Right lobe of liver (tissue), 6 donors: ENCODE data around the gene SHROOM2. TPM values are rescaled to one million over a fixed set of nuclear protein-coding genes. Genes with fewer than 3 reads are reported as not detected.

ENCODE experiments used
- ATAC-seq, 4 donors: fragments of 200-7000 bp; cut with Tn5 transposase; one replicate each; pipeline ENCODE4 v1.9.1; 2020; ENCODE audit warnings: mild to moderate bottlenecking in 4 of 4, moderate library complexity in 4 of 4
- DNase-seq, 3 donors: peaks; one replicate each; pipeline ENCODE4 v3.0.0-alpha.2; 2020
- H3K27ac ChIP-seq, 3 donors: fragments of 200-600 bp; one replicate each; pipeline ENCODE4 v1.8.0; 2022
- H3K27me3 ChIP-seq, 2 donors: fragments of 200-600 bp; one replicate each; pipeline ENCODE4 v1.8.0; 2022
- H3K36me3 ChIP-seq, 4 donors: fragments of 200-600 bp; sonication (generic) in 1 of 4; one replicate each; pipeline versions ENCODE4 v1.5.1 to v1.8.0; 2017 to 2022; ENCODE audit warnings: control low read depth in 1 of 4
- H3K4me1 ChIP-seq, 4 donors: fragments of 200-600 bp; sonication (generic) in 1 of 4; one replicate each; pipeline versions ENCODE4 v1.5.1 to v1.8.0; 2017 to 2022; ENCODE audit warnings: control low read depth in 1 of 4
- H3K4me3 ChIP-seq, 3 donors: fragments of 200-600 bp; one replicate each; pipeline ENCODE4 v1.8.0; 2022
- H3K9me3 ChIP-seq, 4 donors: fragments of 200-600 bp; sonication (generic) in 1 of 4; one replicate each; pipeline versions ENCODE4 v1.5.1 to v1.8.0; 2017 to 2022; ENCODE audit warnings: control low read depth in 1 of 4
- POLR2A ChIP-seq: fragments of 450-650 bp; IDR thresholded peaks from one replicate; pipeline ENCODE4 v1.6.1; 2017; ENCODE audit warnings: antibody characterized with exemption, mild to moderate bottlenecking
- WGBS: methylation state at CpG from one replicate; pipeline ENCODE4 v1.1.6; 2018; ENCODE audit warnings: low coverage, low lambda C conversion rate; ENCODE audit not compliant: insufficient coverage; ENCODE audit errors: missing lambda C conversion rate; 5-methylcytosine and 5-hydroxymethylcytosine counted together
- intact Hi-C, 2 donors: fragments of 100-400 bp; cut with DNase I; formaldehyde crosslinking; loops; one replicate each; pipeline versions ENCODE4 v1.11.2 to v1.14.1; 2022
- total RNA-seq, 6 experiments: library from RNA; depleted of rRNA in 2 of 6; stranded (reverse); fragments of >200 nt in 2 of 6; fragmentation: NEBNext Ultra II Directional in 3 of 6; extraction: Animal tissue kit (Norgen Biotek cat#: 25700) in 3 of 6; gene quantifications; one replicate each; pipeline versions ENCODE4 v1.1.0 to v1.2.4, GENCODE V29; 2016 to 2023
- TF ChIP-seq, protein P1 (sequence below), 4 donors: fragments of 200-600 bp in 3 of 4; fragments of 450-650 bp in 1 of 4; IDR thresholded peaks; one replicate each; pipeline versions ENCODE4 v1.5.1 to v1.8.0; 2016 to 2022; ENCODE audit warnings: antibody characterized with exemption in 4 of 4, mild to moderate bottlenecking in 2 of 4
- donor health status: DM: no; HTN: yes; CAD: no.
- donor health status: DM: no; HTN: no; CAD: no.
- donor health status: DM: no; HTN: no; CAD: no.
- donor health status: DM: no; HTN: yes; CAD: no.
- donor health status: DM: no; HTN: yes; CAD: no.

The SHROOM2 gene
- total RNA-seq, 6 experiments from 2014 or later, result 3.6 to 7.5 (median 3.9) TPM

GRCh38 chrX:9842541-9842940 lies 56.3 kb downstream of the SHROOM2 start:
- TF ChIP-seq, protein P1, sequence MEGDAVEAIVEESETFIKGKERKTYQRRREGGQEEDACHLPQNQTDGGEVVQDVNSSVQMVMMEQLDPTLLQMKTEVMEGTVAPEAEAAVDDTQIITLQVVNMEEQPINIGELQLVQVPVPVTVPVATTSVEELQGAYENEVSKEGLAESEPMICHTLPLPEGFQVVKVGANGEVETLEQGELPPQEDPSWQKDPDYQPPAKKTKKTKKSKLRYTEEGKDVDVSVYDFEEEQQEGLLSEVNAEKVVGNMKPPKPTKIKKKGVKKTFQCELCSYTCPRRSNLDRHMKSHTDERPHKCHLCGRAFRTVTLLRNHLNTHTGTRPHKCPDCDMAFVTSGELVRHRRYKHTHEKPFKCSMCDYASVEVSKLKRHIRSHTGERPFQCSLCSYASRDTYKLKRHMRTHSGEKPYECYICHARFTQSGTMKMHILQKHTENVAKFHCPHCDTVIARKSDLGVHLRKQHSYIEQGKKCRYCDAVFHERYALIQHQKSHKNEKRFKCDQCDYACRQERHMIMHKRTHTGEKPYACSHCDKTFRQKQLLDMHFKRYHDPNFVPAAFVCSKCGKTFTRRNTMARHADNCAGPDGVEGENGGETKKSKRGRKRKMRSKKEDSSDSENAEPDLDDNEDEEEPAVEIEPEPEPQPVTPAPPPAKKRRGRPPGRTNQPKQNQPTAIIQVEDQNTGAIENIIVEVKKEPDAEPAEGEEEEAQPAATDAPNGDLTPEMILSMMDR (IDR thresholded peaks at IDR 0.05), result no peak
- TF ChIP-seq POLR2A, result no peak
- H3K27ac ChIP-seq, result no peak overlapping the region
- no peak for ATAC-seq
- no peaks in the 10 kb centered on the region for H3K4me1 ChIP-seq
- intact Hi-C loops, result no loop called here
- 39% methylated on average over 3 of the region's 6 CpGs for WGBS
- DNase-seq, result no peak
- H3K36me3 ChIP-seq, result no peaks in the 10 kb centered on the region
- no peaks in the 10 kb centered on the region for H3K9me3 ChIP-seq
- H3K27me3 ChIP-seq, result no peaks in the 10 kb centered on the region
- no peak overlapping the region for H3K4me3 ChIP-seq

GRCh38 chrX:9844936-9845577 lies 58.8 kb downstream of the SHROOM2 start:
- no peak for DNase-seq
- no peaks in the 10 kb centered on the region for H3K9me3 ChIP-seq
- H3K36me3 ChIP-seq, result no peaks in the 10 kb centered on the region
- H3K27me3 ChIP-seq, result no peaks in the 10 kb centered on the region
- ATAC-seq, result peak in 1 of 4 donors; percentile 14
- H3K27ac ChIP-seq, result no peak overlapping the region
- intact Hi-C loops, result no loop called here
- no peak overlapping the region for H3K4me3 ChIP-seq
- TF ChIP-seq, protein P1 (IDR thresholded peaks at IDR 0.05), result no peak
- TF ChIP-seq POLR2A, result no peak
- H3K4me1 ChIP-seq, result no peaks in the 10 kb centered on the region
- WGBS, result 74% methylated on average over 5 of the region's 7 CpGs

DNA sequence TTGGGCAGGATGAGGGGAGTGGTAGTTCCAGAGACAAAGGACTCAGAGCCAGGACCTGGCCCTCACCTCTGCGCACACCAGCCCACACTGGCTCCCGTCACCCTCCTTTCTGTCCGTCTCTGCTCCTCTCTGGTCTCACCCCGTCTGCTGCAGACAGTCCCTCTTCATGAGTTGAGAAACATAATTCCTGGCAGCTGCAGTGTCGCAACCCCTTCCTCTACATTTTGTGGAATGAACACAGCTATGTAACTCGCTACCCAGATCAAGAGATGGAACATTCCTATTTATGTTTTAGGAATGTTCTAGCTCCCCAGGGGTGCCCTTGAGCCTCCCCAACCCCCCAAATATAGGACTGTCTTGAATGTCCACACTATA lies 59.3 kb downstream of the SHROOM2 start:
- TF ChIP-seq, protein P1 (IDR thresholded peaks at IDR 0.05), result no peak
- TF ChIP-seq POLR2A, result no peak
- no peak for DNase-seq
- Histone ChIP-seq H3K27ac (no peak overlapping the region), H3K36me3 (no peaks in the 10 kb centered on the region), H3K4me3 (no peak overlapping the region), H3K27me3 (no peaks in the 10 kb centered on the region), H3K9me3 (no peaks in the 10 kb centered on the region), H3K4me1 (no peaks in the 10 kb centered on the region)
- ATAC-seq, result peak in 1 of 4 donors; percentile 13
- intact Hi-C loops, result no loop called here
- WGBS, result 46% methylated on average over 5 of the region's 6 CpGs

DNA sequence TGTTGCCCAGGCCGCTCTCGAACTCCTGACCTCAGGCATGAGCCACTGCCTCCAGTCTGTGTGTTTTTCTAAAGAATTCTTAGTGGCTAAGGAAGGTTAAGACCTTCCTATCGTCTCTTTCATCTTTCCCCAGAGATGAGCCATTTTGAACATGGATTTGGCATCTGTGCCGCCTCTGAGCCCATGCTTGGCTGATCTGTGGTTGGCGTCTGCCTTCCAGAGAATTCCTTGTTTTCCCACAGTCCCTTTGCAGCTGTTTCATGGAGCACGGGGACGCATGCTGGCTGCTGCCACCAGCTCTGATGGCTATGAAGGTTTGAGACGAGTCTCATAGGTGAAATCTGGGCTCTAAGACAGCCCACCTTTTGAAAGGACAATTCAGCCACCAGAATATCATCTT lies 60.4 kb downstream of the SHROOM2 start:
- WGBS, result 62% methylated on average over 6 of the region's 8 CpGs
- TF ChIP-seq, protein P1 (IDR thresholded peaks at IDR 0.05), result no peak
- TF ChIP-seq POLR2A, result no peak
- no peak overlapping the region for H3K4me3 ChIP-seq
- H3K9me3 ChIP-seq, result no peaks in the 10 kb centered on the region
- no peaks in the 10 kb centered on the region for H3K4me1 ChIP-seq
- H3K27me3 ChIP-seq, result no peaks in the 10 kb centered on the region
- ATAC-seq (no peak), DNase-seq (no peak)
- no peaks in the 10 kb centered on the region for H3K36me3 ChIP-seq
- intact Hi-C loops, result no loop called here
- no peak overlapping the region for H3K27ac ChIP-seq

DNA sequence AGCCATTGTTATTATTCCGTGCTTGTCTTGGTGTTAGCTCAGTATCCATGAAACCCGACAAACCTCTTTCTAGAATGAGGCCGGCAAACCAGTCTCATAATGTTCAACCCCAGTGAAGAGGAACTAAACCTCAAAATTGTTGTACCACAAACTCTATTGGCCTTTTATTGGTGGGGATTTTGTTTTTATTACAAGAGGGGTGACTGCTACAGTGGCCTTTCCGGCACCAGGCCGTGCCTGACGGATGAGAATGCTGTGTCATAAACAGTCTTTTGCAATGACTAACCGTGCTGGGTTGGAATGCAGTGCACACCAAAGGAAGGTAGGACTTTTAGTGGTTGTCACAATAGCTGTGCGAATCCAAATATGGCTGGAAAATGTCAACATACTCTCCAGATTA lies 60.8 kb downstream of the SHROOM2 start:
- WGBS, result 64% methylated on average over 8 of the region's 8 CpGs
- TF ChIP-seq, protein P1 (IDR thresholded peaks at IDR 0.05), result no peak
- no peak for TF ChIP-seq POLR2A
- peak in 1 of 4 donors; percentile 18 for ATAC-seq
- no peaks in the 10 kb centered on the region for H3K36me3 ChIP-seq
- no peak overlapping the region for H3K4me3 ChIP-seq
- H3K4me1 ChIP-seq, result no peaks in the 10 kb centered on the region
- H3K9me3 ChIP-seq, result no peaks in the 10 kb centered on the region
- no peak overlapping the region for H3K27ac ChIP-seq
- intact Hi-C loops, result no loop called here
- no peak for DNase-seq
- H3K27me3 ChIP-seq, result no peaks in the 10 kb centered on the region
